Dermis microvascular lymphatic vessel endothelial cell (primary cell): ENCODE measurements around the gene GRAMD2B. TPM values are rescaled to one million over a fixed set of nuclear protein-coding genes. Genes with fewer than 3 reads are reported as not detected.
A peak's percentile ranks its signal among the peaks of the same experiment; 100 is the strongest.
"Not testable (repeated sequence)": the region's sequence is repeated elsewhere in the genome, so short reads cannot be mapped to it uniquely, and the experiment has no call there.

Source experiments
- DNase-seq, 2 donors: peaks; one replicate each; pipeline versions ENCODE4 v3.0.0 to v3.0.0-alpha.2; 2010; ENCODE audit warnings: low read depth in 2 of 2
- total RNA-seq: library from RNA; depleted of rRNA; stranded (reverse); fragments of >200 nt; gene quantifications from 2 replicates; pipeline ENCODE4 v1.2.1, GENCODE V29; 2014

GRAMD2B gene
- total RNA-seq, 1 donor from 2014 or later, result 8.5 TPM

DNA sequence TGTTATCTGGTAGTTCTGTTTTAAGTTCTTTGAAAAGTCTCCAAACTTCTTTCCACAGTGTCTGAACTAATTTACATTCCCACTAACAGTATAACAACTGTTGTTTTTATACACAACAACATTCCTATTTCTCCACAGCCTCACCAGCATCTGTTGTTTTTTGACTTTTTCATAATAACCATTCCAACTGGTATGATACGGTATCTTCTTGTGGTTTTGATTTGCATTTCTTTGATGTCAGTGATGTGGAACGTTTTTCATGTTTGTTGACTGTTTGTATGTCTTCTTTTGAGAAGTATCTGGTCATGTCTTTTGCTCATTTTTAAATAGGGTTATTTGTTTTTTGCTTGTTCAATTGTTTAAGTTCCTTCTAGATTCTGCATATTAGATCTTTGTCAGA lies 12.6 kb upstream of the GRAMD2B start:
- DNase-seq, result no peak

DNA sequence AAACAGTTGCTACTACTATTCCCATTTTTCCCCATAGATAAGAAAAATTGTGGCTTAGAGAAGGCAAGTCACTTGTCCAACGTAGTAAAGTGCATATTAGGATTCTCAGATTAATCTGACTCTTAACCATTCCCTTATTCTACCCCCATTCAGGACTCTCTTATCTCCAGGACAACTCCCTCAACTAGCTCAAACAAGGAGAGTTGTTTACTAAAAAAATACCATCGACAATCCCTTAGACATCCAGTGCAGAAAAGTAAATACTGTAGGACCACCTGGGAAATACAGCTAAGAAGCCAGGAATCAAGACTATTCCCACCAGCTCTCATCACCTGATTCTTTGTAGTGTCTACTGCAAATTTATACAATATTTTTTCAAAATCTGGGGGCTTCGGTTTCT lies 9.4 kb upstream of the GRAMD2B start:
- no peak for DNase-seq

DNA sequence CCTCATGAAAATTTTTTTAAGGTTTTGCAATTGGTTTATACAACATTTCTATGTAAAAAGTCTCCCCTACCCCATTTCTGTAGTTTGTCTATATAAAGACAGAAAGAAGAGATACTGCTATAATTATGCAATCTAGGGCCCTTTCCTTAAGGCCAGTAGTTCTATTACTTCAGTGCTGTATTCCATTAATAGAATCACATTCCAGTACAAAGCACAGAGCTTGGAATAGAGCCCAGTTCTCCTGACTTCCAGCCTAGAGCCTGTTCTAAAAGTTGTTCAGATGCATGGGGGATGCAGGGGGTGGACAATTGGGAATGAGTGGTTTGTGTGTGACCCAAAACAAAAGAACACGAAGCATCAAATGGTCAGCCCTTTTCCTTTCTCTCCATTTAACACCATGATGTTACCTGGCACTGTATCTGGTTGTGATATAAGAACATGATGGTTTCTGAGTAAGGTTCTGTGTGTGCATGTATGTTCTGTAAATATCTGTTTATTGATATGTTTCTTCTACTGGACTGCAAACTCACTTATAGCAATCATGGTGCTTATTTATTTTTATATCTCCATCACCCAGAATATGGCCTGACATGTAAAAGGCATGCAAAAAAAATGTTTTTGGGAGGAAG lies 8.2 kb upstream of the GRAMD2B start:
- DNase-seq, result peak in 1 of 2 donors; percentile 29

DNA sequence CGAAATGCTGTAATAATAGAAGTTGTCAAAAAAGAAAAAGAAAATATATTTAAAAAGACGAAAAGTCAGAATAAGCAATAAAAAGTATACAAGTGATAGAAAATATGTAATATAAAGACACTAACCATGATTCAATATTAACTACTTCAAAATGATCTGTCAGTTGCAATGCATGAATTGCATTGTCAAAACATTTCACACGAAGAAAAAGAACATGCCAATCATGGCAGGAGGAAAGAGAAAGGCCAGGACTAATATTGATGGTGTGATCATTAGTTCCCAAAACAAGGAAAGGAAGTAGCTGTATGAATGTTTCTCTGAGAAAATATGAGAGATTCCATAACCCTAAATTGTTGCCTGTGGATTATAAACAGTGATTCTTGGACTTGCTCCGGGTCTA lies 7.4 kb upstream of the GRAMD2B start:
- DNase-seq, result no peak

DNA sequence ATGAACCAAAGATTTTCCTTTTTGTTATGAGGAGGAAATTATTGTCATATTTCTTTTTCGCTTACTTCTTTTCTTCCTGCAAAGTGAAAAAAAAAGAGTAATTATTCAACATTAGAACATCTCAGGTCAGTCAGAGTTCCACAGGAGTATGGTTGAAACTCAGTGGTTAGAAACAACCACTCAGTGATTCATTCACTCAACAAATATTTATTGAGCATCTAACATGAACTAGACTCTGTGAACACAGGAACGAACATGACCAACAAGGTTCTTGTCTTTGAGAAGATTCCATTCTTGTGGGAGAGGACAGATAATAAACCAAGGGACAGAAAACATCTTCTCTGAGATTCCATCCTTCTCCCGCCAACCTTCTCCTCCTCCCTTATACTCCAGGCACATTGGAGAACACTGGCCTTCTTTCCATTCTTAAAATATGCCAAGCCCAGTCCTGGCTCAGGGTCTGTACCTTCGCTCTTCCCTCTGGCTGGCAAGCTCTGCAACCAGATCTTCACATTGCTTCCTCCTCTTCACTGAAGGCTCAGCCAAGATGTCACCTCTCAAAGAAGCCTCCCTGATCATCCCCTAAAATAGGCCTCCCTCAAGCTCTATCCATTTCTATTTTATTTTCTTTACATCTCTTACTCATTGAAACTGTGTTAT lies 6.8 kb upstream of the GRAMD2B start:
- DNase-seq, result no peak

DNA sequence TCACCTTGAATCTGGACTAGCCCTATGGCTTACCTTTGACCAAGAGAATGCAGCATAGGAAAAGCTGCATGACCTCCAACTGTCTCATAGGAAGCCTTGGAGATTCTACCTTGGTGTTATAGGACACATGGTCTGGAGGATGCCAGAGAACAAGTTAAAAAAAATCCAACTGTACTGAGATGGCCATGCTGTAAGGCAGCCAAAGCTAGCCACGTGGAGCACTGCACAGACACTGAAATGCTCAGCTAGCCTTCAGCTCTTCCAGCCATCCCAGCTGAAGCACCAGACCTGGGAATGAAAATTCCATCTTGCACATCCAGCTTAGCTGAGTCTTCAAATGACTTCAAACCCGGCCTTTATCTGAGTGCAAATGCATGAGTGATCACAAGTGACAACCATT lies 6.0 kb upstream of the GRAMD2B start:
- no peak for DNase-seq

DNA sequence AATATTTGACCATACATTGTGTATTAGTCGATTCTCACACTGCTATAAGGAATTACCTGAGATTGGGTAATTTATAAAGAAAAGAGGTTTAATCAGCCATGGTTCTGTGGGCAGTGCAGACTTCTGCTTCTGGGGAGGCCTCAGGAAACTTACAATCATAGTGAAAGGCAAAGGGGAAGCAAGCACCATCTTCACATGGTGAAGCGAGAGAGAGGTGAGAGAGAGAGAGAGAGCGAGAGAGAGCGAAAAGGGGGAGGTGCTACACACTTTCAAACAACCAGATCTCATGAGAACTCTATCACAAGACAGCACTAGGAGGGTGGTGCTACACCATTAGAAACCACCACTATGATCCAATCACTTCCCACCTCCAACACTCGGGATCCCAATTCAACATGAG lies 4.1 kb upstream of the GRAMD2B start:
- DNase-seq, result no peak

DNA sequence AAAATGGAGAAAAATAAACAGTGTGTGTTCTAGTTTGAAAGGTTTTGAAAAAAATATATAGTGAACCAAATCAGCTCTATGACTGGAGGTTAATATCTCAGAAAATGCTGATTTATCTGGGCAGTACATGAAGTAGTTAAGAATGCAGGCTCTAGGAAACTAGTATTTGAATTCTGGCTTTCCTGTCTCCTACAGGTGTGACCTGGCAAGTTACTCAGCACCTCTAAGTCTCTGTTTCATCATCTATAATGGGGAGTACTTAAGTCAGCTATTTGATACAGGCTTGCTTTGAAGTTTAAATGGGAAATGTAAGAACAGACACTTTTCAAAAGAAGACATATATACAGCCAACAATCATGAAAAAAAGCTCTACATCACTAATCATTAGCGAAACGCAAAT lies 5.2 kb downstream of the GRAMD2B start:
- no peak for DNase-seq

DNA sequence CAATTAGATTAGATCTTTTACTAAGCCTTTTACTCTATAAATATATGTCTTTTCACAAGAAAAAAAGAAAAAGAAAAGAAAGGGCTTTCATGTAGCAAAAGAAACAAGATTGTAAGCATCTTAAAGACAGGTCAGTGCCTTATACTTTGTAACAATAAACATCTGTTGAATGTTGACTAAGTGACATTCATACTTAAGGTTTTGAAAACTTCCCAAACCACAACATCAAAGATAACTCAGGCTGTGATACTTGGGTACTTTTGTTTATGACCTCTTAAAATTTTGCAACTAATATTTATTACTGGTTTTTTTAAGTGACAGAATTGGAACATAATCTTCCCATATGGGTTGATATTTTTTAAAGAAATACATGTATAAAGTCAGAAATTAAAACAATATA lies 7.4 kb downstream of the GRAMD2B start:
- no peak for DNase-seq

DNA sequence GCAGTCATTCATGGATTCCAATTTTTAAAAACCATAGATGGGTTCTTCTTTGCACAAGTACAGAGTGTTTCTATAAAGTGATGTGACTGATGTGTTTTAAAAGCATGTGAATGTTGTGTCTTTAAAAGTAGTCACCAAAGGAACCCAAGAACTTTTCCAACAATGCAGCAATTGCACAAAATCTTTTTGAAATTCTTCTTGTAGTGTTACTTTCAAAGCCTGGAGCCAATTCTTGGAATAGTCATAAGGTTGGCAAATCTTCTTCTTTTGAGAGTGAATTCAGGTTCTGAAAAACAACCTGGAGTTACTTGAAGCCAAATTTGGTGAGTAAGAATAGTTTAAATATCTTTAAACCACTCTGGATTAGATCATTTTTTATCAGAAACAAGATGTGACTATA lies 10.5 kb downstream of the GRAMD2B start:
- DNase-seq, result no peak

DNA sequence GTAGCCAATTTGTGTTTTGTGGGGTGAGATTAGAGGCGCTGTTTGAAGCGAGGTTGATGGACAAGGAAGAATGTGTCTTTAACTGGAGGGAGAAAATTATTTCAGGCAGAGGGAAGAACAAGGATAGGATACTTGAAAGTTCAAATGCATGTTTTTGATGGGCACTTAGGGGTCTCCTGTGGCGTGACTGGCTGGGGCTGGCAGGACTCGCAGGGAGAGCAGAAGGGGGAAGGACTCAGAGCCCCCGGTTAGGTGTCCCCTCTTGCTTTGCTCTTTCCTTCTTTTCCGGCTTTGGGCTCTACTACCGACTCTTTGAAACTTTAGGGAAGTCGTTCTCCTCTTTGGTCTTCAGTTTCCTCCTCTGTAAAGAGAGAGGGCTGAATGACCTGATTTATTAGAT lies 12.1 kb downstream of the GRAMD2B start:
- no peak for DNase-seq

DNA sequence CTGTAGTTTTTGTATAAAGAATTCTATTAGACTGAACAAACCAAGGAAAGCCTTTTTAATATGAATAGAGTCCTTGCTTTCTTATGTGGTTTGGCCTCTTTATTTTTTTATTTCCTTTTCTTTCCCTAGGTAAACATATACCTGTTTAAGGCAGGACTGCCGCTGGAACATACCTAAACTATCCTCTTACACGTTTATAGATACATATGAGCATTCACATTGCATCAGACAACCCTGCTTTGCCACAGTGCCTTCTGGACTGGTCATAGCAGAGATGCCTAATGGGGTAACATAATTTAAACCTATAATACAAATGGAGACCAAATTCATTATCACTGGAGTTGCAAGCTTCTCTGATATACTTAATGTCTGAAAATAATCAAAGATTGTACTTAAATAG lies 12.5 kb downstream of the GRAMD2B start:
- no peak for DNase-seq

DNA sequence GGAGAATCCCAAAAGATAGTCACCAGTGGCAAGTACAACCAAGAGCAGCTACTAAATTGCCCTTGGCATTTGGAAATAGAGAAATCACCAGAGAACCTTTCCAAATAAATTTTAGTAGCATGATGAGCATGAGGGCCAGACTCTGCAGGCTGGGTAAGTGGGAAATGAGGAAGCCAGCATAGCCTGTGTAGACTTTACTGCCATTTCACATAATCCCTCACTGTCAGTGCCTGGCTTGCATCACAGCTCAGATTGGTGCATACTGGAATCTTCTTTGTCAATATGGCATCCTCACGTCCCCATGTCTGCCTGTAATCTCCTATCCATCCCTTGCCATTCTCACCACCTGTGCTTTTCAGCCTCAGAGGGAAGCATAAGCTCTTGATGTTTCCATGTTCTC lies 14.5 kb downstream of the GRAMD2B start:
- no peak for DNase-seq

DNA sequence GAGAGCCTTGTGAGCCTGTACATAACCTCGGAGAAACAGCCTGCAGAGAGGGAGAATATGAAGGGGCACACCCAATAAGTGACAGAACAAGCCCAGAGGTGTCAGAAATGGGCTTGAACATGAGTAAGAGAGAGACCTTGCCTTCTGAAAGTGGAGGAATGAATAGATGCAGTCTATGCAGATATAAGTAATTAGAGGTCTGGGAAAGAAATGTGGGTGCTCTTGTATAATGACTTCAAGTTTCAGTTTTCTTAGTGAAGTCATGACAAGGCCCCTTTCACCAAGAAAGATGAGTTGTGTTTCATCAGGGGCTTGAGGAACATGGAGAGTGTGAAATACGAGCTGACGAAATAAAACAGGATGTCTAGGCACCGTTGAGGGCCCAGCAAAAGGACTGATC lies 15.1 kb downstream of the GRAMD2B start:
- no peak for DNase-seq

DNA sequence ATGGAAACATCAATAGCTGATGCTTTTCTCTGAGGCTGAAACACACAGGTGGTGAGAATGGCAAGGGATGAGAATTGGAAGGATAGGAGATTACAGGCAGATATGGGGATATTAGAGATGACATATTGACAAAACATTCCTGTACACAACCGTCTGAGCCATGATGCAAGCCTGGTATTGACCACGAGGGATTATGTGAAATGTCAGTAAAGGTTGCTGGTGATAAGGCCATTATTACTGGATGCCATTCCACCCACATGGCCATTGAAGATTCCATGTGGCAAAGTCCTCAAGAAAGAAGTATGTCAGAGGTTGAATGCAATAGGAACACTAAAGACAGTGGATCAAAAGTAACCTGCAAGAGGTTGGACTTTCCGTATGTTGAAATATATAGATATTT lies 15.7 kb downstream of the GRAMD2B start:
- DNase-seq, result no peak

DNA sequence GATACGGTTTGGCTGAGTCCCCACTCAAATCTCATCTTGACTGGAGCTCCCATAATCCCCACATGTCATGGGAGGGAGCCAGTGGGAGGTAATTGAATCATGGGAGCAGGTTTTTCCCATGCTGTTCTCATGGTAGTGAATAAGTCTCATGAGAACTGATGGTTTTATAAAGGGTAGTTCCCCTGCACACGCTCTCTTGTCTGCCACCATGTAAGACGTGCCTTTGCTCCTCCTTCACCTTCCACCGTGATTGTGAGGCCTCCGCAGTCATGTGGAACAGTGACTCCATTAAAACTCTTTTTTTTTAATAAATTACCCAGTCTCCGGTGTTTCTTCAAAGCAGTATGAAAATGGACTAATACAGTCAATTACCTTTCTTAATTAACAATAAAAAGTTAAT lies 16.5 kb downstream of the GRAMD2B start:
- DNase-seq, result not testable (repeated sequence)

DNA sequence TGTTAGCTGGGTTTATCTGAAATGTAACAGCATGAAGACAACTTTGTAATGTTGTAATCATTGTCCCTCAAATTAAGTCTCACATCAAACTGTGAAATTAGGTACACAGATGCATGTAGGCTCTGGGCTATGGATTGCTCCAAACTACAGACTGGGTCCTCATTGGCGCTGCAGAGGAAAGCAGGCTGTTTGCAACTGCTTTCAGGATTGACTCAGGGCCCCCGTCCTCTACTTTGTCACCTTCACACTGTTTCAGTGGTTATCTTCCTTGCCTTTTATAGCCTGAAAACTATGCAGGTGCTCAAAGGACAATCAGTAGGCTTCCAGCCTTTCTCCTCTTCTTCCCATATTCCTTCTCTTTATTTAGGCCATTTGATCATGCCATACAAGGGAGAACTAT lies 18.0 kb downstream of the GRAMD2B start:
- no peak for DNase-seq

DNA sequence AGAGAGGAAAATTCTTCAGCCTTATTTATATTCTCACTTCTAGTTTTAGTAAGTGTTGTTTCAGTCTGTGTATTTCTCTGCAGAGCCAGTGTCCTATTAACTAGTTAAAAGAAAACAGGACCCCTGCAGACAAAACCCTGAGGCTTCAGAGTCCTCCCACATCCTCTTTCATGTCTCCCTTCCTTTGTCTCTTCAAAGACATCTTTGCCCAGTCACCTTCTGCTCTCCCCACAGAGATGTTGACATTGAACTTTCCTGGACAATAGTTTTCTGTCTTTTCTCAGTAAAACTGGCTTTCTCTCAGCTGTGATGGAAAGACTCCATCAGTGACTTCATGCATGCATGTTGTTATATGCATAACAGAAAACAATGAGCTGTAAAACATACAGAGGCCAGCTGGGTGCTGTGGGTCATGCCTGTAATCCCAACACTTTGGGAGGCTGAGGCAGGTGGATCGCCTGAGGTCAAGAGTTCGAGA lies 20.2 kb downstream of the GRAMD2B start:
- no peak for DNase-seq

DNA sequence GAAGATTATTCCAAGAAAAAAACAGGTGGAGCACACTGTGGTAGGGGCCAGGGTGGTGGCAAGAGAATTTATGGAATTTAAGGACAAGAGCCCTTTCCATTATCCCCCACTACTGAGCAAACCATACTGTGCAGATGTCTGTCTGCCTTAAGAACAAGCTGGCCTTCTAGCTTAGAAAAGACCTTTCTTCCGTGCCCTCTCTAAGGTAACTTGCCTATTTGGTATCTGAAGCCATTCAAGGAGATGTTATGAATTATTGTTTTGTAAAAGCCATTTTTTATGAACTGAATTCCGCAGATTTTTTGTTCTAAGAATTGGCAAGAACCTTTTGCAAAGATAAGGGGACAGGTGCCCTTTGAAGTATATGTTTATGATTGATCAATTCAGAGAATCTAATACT lies 20.9 kb downstream of the GRAMD2B start:
- no peak for DNase-seq

DNA sequence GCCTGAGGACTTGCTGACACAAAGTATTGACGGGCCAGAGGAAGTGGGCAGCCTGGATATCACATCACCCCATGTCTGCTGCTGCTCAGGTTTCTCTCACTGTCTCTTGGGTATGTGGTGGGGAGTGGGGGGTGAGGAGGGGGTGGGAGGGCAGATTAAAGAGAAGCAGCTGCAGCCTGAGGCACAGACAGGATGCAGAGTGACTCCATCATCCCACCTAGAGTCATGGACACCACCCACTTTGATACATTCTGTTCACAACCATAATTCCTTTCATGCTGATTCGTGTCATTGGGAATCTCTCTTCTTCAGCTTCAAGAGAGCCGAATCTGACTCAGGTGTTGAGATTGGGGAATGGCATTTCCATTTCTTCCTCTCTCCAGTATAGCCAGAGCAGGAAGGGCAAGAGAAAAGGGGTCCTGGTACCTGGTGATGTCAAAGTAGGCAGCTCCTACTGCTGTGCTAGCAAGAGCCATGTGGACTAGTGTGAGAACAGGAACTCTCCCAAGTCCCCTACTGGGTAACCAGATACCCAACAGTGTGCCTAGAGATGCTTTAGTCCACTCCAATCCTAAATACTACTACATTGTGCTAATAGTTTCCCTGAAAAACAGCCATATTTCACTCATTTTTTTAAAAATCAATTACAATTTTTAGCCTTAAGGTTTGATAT lies 22.4 kb downstream of the GRAMD2B start:
- DNase-seq, result no peak

DNA sequence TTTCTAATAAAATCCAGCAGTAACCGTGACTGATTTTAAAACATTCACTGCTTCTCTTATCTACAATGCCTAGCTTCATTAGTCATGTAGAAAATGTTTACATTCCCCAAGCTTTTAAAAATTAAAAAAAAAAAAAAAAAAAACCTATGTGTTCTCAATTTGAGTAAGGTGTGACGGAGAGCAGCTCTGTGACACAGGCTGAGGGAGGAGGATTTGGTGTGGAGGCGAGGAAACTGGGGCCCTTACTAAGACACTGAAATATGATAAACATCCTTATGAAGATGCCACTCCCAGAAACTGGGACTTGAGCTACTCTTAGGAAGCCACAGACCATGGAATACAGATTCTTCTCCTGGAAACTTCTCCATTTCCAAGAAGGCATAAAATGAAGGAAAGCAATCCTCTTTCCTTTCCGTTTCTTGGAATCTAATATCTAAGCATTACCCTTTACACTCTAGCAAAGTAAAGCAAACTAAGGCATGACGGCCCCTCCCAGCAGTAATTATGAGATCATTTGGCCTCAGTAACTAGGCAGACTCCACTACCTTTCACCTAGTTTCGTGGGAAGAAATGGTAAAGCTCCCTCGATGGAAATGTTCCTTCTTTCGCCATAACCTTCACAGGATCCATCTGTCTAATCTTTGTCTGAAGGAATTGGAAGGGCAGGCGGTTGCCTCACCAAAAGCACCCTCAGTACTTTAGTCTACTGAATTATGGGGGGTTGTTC lies 23.5 kb downstream of the GRAMD2B start:
- no peak for DNase-seq

DNA sequence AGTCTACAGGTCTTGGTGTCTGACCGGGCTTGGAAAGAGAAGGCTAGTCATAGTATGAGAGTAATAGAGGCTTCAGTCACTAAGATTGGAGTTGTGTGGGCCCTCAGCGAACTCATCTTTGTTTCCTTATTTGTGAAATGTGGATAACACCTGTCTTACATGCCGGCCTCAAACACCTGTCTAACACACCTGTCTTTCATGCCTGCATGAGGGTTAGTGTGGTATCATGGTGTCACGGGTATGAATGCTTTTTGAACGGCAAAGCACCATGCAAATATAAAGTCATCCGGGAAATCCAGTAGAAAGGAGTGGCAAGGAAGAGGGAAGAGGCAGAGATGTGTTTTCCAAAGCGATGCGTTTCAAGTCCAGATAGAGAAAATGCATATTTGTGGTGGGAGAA lies 25.5 kb downstream of the GRAMD2B start:
- no peak for DNase-seq
